Keratinocyte (primary cell): Measurements from ENCODE around the gene FEN1.

Source experiments
- CTCF ChIP-seq, 3 experiments: IDR thresholded peaks in 1 of 3; conservative IDR thresholded peaks in 1 of 3; optimal IDR thresholded peaks in 1 of 3; 2 replicates in 2 of 3; 3 replicates in 1 of 3; pipeline versions ENCODE3 to v1.5.1; 2011; ENCODE audit warnings: low read length in 3 of 3, mild to moderate bottlenecking in 3 of 3, moderate library complexity in 2 of 3, control low read depth in 1 of 3, inconsistent platforms in 1 of 3; ENCODE audit not compliant: insufficient read depth in 2 of 3; ENCODE audit errors: extremely low read depth in 1 of 3
- EZH2 ChIP-seq: IDR thresholded peaks from one replicate; pipeline ENCODE4 v1.6.1; 2012; ENCODE audit warnings: inconsistent platforms, mild to moderate bottlenecking, low read length, moderate library complexity

GRCh38 chr11:61775106-61775505 lies 17.6 kb upstream of the FEN1 start:
- TF ChIP-seq CTCF (optimal IDR thresholded peaks at IDR 0.05 in 1 of 3, IDR thresholded peaks at IDR 0.05 in 1 of 3, conservative IDR thresholded peaks at IDR 0.05 in 1 of 3; ENCODE audit: extremely low read depth in 1 of 3, insufficient read depth in 2 of 3, low read length in 3 of 3): no peak
- TF ChIP-seq EZH2: no peak
